BJ (cell line): ENCODE results near the gene CLTC. TPM values are rescaled to one million over a fixed set of nuclear protein-coding genes. Genes with fewer than 3 reads are reported as not detected.

Experiments
- CTCF ChIA-PET: fragments of 350-600 bp; formaldehyde crosslinking; extraction: SDS; loops from one replicate; lab custom pipeline; 2021; ENCODE audit warnings: antibody characterized with exemption, inconsistent platforms; lab: Yijun Ruan, JAX
- POLR2A ChIA-PET: fragments of 300-600 bp; sonication (Branson Sonifier 250); formaldehyde crosslinking; extraction: SDS; loops from one replicate; lab custom pipeline; 2021; ENCODE audit warnings: antibody characterized with exemption; lab: Charles Lee
- DNase-seq: peaks from one replicate; pipeline ENCODE4 v3.0.0-alpha.2; 2011; ENCODE audit warnings: low read depth
- H3K27me3 ChIP-seq: 2 replicates; pipeline ENCODE4 v1.6.0; 2011; ENCODE audit warnings: low read length; ENCODE audit not compliant: control insufficient read depth, insufficient read depth
- H3K36me3 ChIP-seq: 2 replicates; pipeline ENCODE4 v1.5.1; 2011; ENCODE audit warnings: low read length; ENCODE audit not compliant: control insufficient read depth, insufficient read depth
- H3K4me3 ChIP-seq: 2 replicates; pipeline ENCODE4 v1.5.1; 2011; ENCODE audit warnings: low read depth, mild to moderate bottlenecking, control low read depth, low read length
- CTCF ChIP-seq: IDR thresholded peaks from 2 replicates; pipeline ENCODE4 v1.5.1; 2011; ENCODE audit warnings: low read depth, mild to moderate bottlenecking, control low read depth, inconsistent platforms, low read length, moderate library complexity; ENCODE audit not compliant: insufficient read depth
- polyA plus RNA-seq: library from polyadenylated mRNA; depleted of rRNA; stranded (reverse); fragments of >200 nt; gene quantifications from 2 replicates; pipeline ENCODE4 v1.2.3, GENCODE V29; 2011

CLTC gene
- polyA plus RNA-seq, 1 experiment: 149 TPM

- Histone ChIP-seq H3K36me3 (peaks cover 11% of the 10 kb centered on the region), H3K4me3 (no peak overlapping the region), H3K27me3 (no peaks in the 10 kb centered on the region)
- DNase-seq: peak; percentile 14
- ChIA-PET CTCF (interaction anchor here (1.5 kb wide), 1 partner anchor 9 kb away, joined by 5 read pairs; no protein-coding TSS in a partner anchor), POLR2A (no interaction called here)
- TF ChIP-seq CTCF: no peak
Measured at GRCh38 chr17:59676716-59677115, 57.0 kb downstream of the CLTC start.

- peaks cover 10% of the 10 kb centered on the region for H3K36me3 ChIP-seq
- TF ChIP-seq CTCF: no peak
- POLR2A ChIA-PET: no interaction called here
Measured at GRCh38 chr17:59678918-59679317, 59.2 kb downstream of the CLTC start.

GRCh38 chr17:59680314-59680713 lies 60.6 kb downstream of the CLTC start:
- DNase-seq: no peak
- H3K4me3 ChIP-seq: no peak overlapping the region
- CTCF ChIA-PET: interaction anchor here (0.6 kb wide), 1 partner anchor 586 kb away, joined by 3 read pairs; no protein-coding TSS in a partner anchor

More at GRCh38 chr17:59678918-59679317, 59.2 kb downstream of the CLTC start:
- CTCF ChIA-PET: interaction anchor here (0.5 to 1.2 kb wide), 2 partner anchors 11 to 240 kb away, joined by 3 read pairs; no protein-coding TSS in a partner anchor
- DNase-seq: no peak
- Histone ChIP-seq H3K27me3 (no peaks in the 10 kb centered on the region), H3K4me3 (no peak overlapping the region)

GRCh38 chr17:59683283-59683682 lies 63.6 kb downstream of the CLTC start:
- peaks cover 14% of the 10 kb centered on the region for H3K36me3 ChIP-seq
- CTCF ChIA-PET: no interaction called here
- POLR2A ChIA-PET: no interaction called here
- no peak for TF ChIP-seq CTCF
- DNase-seq: no peak
- H3K4me3 ChIP-seq: no peak overlapping the region
- H3K27me3 ChIP-seq: no peaks in the 10 kb centered on the region

More at GRCh38 chr17:59680314-59680713, 60.6 kb downstream of the CLTC start:
- no peak for TF ChIP-seq CTCF
- H3K36me3 ChIP-seq: peaks cover 10% of the 10 kb centered on the region
- POLR2A ChIA-PET: no interaction called here
- H3K27me3 ChIP-seq: no peaks in the 10 kb centered on the region

GRCh38 chr17:59684967-59685366 lies 65.3 kb downstream of the CLTC start:
- peaks cover 10% of the 10 kb centered on the region for H3K36me3 ChIP-seq
- H3K27me3 ChIP-seq: no peaks in the 10 kb centered on the region
- CTCF ChIA-PET: interaction anchor here (1.3 to 1.7 kb wide), 2 partner anchors 9 to 15 kb away, joined by 3 to 5 read pairs; no protein-coding TSS in a partner anchor
- H3K4me3 ChIP-seq: no peak overlapping the region
- TF ChIP-seq CTCF: no peak
- POLR2A ChIA-PET: no interaction called here
- DNase-seq: no peak
